ENCODE measurements around the gene TBK1. TPM values are rescaled to one million over a fixed set of nuclear protein-coding genes. Genes with fewer than 3 reads are reported as not detected.

The TBK1 gene
- total and polyA plus RNA-seq, 2 of the 4 experiments (the other 2 are of a cell fraction): 9.9 to 11.6 TPM

DNA sequence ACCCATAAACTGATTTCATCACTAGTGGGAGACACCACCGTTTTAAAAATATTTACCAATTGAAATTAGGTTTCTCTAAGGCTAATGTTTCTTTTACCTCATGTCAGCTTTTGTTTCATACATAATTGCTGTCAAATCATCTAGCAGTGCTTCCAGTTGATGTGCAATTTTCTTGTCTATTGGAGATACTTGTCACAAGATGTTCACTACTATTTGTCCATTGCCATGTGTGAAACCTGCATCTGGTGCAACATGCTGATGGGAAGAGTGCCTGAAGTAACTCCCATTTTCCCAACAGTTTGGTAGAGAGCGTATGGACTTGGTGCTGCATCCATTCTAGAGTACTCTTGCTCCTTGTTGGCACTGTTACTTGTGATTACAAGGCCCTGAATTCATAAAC, 38.0 kb upstream of the TBK1 start:
- Histone ChIP-seq H2BK5ac (ENCODE audit: low read depth, low read length, poor library complexity, severe bottlenecking) (no peak overlapping the region), H3K4me1 (ENCODE audit: control insufficient read depth, insufficient read depth, low read length) (peaks cover 2% of the 10 kb centered on the region; the same call in 1 of the 2 replicates), H3K27ac (ENCODE audit: insufficient read depth, low read length) (no peak overlapping the region), H4K20me1 (ENCODE audit: insufficient read depth, low read length) (peaks cover 16% of the 10 kb centered on the region), H3K23ac (ENCODE audit: low read depth, low read length) (no peak overlapping the region), H2BK20ac (ENCODE audit: low read depth, low read length) (no peak overlapping the region), H4K91ac (ENCODE audit: insufficient read depth, low read depth, low read length) (no peak overlapping the region), H3K18ac (ENCODE audit: low read depth, low read length) (no peak overlapping the region), H2AK5ac (ENCODE audit: low read depth, low read length) (no peak overlapping the region), H3K9me3 (ENCODE audit: control insufficient read depth, insufficient read depth, low read length) (no peaks in the 10 kb centered on the region), H3K4me2 (ENCODE audit: low read depth, low read length) (no peak overlapping the region), H3K4me3 (ENCODE audit: insufficient read depth, low read depth, low read length) (no peak overlapping the region), H3K9me1 (ENCODE audit: insufficient read depth, low read length) (peaks cover 5% of the 10 kb centered on the region), H2BK120ac (ENCODE audit: low read depth, low read length) (no peak overlapping the region), H2AK9ac (replicated peaks; ENCODE audit: low read depth, low read length, poor library complexity) (no peak overlapping the region), H3K27me3 (ENCODE audit: control insufficient read depth, insufficient read depth, low read length) (no peaks in the 10 kb centered on the region), H2BK15ac (ENCODE audit: low read depth, low read length) (no peak overlapping the region), H3K14ac (replicated peaks; ENCODE audit: low read depth, low read length) (no peak overlapping the region), H3K4ac (ENCODE audit: low read depth, low read length) (no peak overlapping the region), H3K56ac (ENCODE audit: extremely low read depth, insufficient read depth, low read length) (no peak overlapping the region), H4K8ac (ENCODE audit: low read depth in 2 of 2, low read length in 2 of 2) (no peak overlapping the region), H2AFZ (replicated peaks; ENCODE audit: low read length, poor library complexity) (no peak overlapping the region), H3K79me1 (ENCODE audit: low read depth in 1 of 2, low read length in 2 of 2) (peaks cover 34 to 38% of the 10 kb centered on the region in 2 experiments), H4K5ac (ENCODE audit: low read depth, low read length) (peak overlapping the region; percentile 68; the same call in 1 of the 2 replicates), H3K36me3 (ENCODE audit: control insufficient read depth, insufficient read depth, low read length) (peaks cover 50% of the 10 kb centered on the region), H3K9ac (ENCODE audit: low read depth, low read length) (no peak overlapping the region)
- ChIA-PET CTCF (no interaction called here), POLR2A (ENCODE audit: unreplicated experiment) (no interaction called here)
- intact Hi-C loops (cut with micrococcal nuclease) (loop anchor here (5.0 kb wide), 1 partner anchor 33 kb away; no protein-coding TSS in a partner anchor), dilution Hi-C loops (cut with HindIII; ENCODE audit: low sequenced_read_pairs, unreplicated experiment) (no loop called here), in situ Hi-C loops (cut with MboI; ENCODE audit: low sequenced_read_pairs) (loop anchor here (5.0 kb wide), 1 partner anchor 33 kb away; no protein-coding TSS in a partner anchor)
- TF ChIP-seq, protein P1, sequence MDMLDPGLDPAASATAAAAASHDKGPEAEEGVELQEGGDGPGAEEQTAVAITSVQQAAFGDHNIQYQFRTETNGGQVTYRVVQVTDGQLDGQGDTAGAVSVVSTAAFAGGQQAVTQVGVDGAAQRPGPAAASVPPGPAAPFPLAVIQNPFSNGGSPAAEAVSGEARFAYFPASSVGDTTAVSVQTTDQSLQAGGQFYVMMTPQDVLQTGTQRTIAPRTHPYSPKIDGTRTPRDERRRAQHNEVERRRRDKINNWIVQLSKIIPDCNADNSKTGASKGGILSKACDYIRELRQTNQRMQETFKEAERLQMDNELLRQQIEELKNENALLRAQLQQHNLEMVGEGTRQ (IDR thresholded peaks at IDR 0.05; ENCODE audit: low read depth, low read length): no peak
- no peak for TF ChIP-seq CEBPB (IDR thresholded peaks at IDR 0.05; ENCODE audit: low read depth, low read length)
- no peak for TF ChIP-seq SMC3 (IDR thresholded peaks at IDR 0.05; ENCODE audit: low read depth, low read length)
- TF ChIP-seq MXI1 (IDR thresholded peaks at IDR 0.05; ENCODE audit: borderline replicate concordance, low read depth, low read length): no peak
- no peak for TF ChIP-seq FOS (IDR thresholded peaks at IDR 0.05; ENCODE audit: low read depth, low read length)
- no peak for TF ChIP-seq RFX5 (IDR thresholded peaks at IDR 0.05; ENCODE audit: low read depth, low read length)
- no peak for TF ChIP-seq POLR2A (IDR thresholded peaks at IDR 0.05; ENCODE audit: low read depth, low read length)
- TF ChIP-seq, protein P2, sequence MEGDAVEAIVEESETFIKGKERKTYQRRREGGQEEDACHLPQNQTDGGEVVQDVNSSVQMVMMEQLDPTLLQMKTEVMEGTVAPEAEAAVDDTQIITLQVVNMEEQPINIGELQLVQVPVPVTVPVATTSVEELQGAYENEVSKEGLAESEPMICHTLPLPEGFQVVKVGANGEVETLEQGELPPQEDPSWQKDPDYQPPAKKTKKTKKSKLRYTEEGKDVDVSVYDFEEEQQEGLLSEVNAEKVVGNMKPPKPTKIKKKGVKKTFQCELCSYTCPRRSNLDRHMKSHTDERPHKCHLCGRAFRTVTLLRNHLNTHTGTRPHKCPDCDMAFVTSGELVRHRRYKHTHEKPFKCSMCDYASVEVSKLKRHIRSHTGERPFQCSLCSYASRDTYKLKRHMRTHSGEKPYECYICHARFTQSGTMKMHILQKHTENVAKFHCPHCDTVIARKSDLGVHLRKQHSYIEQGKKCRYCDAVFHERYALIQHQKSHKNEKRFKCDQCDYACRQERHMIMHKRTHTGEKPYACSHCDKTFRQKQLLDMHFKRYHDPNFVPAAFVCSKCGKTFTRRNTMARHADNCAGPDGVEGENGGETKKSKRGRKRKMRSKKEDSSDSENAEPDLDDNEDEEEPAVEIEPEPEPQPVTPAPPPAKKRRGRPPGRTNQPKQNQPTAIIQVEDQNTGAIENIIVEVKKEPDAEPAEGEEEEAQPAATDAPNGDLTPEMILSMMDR (conservative IDR thresholded peaks at IDR 0.05; ENCODE audit: low read depth, low read length): no peak
- no peak for TF ChIP-seq RCOR1 (IDR thresholded peaks at IDR 0.05; ENCODE audit: insufficient replicate concordance, low read length)
- no peak for TF ChIP-seq NFE2L2 (IDR thresholded peaks at IDR 0.05; ENCODE audit: low read depth, low read length)
- no peak for TF ChIP-seq BHLHE40 (IDR thresholded peaks at IDR 0.05; ENCODE audit: low read depth, low read length)
- no peak for TF ChIP-seq RAD21 (IDR thresholded peaks at IDR 0.05; ENCODE audit: low read length)
- WGBS, 2 experiments (ENCODE audit: extremely low coverage in 2 of 2, insufficient read length in 1 of 2): 100% methylated on average over 1 of the region's 2 CpGs; no CpG with 5 or more reads in 1 of the 2 experiments
- DNase-seq (no peak), ATAC-seq (ENCODE audit: low read depth) (no peak)
- no TSS peak for BruUV-seq (replicated peaks)

Data from IMR-90 (cell line).